H1 (cell line): ENCODE results near the gene TOB1. TPM values are rescaled to one million over a fixed set of nuclear protein-coding genes. Genes with fewer than 3 reads are reported as not detected.

Experiments
- CREB1 ChIP-seq: IDR thresholded peaks from 2 replicates; pipeline ENCODE4 v1.6.1; 2012; ENCODE audit warnings: inconsistent platforms
- EP300 ChIP-seq, 2 experiments: IDR thresholded peaks; 1 replicate in 1 of 2; 2 replicates in 1 of 2; pipeline ENCODE4 v1.6.1; 2011 to 2012; ENCODE audit warnings: low read depth in 2 of 2, low read length in 2 of 2, mild to moderate bottlenecking in 2 of 2, borderline replicate concordance in 1 of 2, inconsistent platforms in 1 of 2, moderate library complexity in 1 of 2
- GABPA ChIP-seq: IDR thresholded peaks from 2 replicates; pipeline ENCODE4 v1.6.1; 2011; ENCODE audit warnings: mild to moderate bottlenecking, low read length, moderate library complexity, borderline replicate concordance; ENCODE audit not compliant: insufficient read depth
- HDAC6 ChIP-seq: IDR thresholded peaks from one replicate; pipeline ENCODE4 v1.7.1; 2012; ENCODE audit warnings: low read depth, mild to moderate bottlenecking, inconsistent platforms, low read length, moderate library complexity
- KDM1A ChIP-seq: fragments of 200-600, 300-600 bp; sonication (generic); IDR thresholded peaks from 2 replicates; pipeline ENCODE4 v1.7.1; 2016; ENCODE audit warnings: mild to moderate bottlenecking, low read length, borderline replicate concordance
- MAFK ChIP-seq: IDR thresholded peaks from 2 replicates; pipeline ENCODE4 v1.6.1; 2012; ENCODE audit warnings: low read depth, mild to moderate bottlenecking, improper control_type of control experiment, low read length
- NRF1 ChIP-seq: IDR thresholded peaks from 2 replicates; pipeline ENCODE4 v1.6.1; 2011; ENCODE audit warnings: mild to moderate bottlenecking, low read depth, low read length, improper control_type of control experiment
- PHF8 ChIP-seq: fragments of 200-600 bp; sonication (generic); conservative IDR thresholded peaks from 2 replicates; pipeline ENCODE4 v1.7.1; 2012; ENCODE audit warnings: low read depth, mild to moderate bottlenecking, inconsistent platforms, low read length, moderate library complexity
- POLR2A ChIP-seq, 2 experiments: IDR thresholded peaks; 1 replicate in 1 of 2; 2 replicates in 1 of 2; pipeline ENCODE4 v1.6.1; 2011; ENCODE audit warnings: low read depth in 2 of 2, low read length in 2 of 2, mild to moderate bottlenecking in 2 of 2; ENCODE audit errors: control extremely low read depth in 1 of 2
- RAD21 ChIP-seq, 2 experiments: IDR thresholded peaks in 1 of 2; conservative IDR thresholded peaks in 1 of 2; 2 replicates each; pipeline ENCODE4 v1.6.1; 2011; ENCODE audit warnings: low read depth in 2 of 2, low read length in 2 of 2, improper control_type of control experiment in 1 of 2, inconsistent platforms in 1 of 2, mild to moderate bottlenecking in 1 of 2, moderate library complexity in 1 of 2
- RBBP5 ChIP-seq: IDR thresholded peaks from 2 replicates; pipeline ENCODE4 v1.7.1; 2012; ENCODE audit warnings: low read depth, mild to moderate bottlenecking, inconsistent platforms, low read length, moderate library complexity, borderline replicate concordance
- RFX5 ChIP-seq: IDR thresholded peaks from 2 replicates; pipeline ENCODE4 v1.6.1; 2011; ENCODE audit warnings: low read depth, low read length, improper control_type of control experiment, borderline replicate concordance
- RNF2 ChIP-seq: fragments of 200-900, 300-1000 bp; sonication (generic); IDR thresholded peaks from 2 replicates; pipeline ENCODE4 v1.7.1; 2016; ENCODE audit warnings: borderline replicate concordance, low read depth, mild to moderate bottlenecking, antibody characterized with exemption, low read length; ENCODE audit not compliant: poor library complexity, severe bottlenecking; ENCODE audit errors: missing control alignments
- RXRA ChIP-seq: IDR thresholded peaks from 2 replicates; pipeline ENCODE4 v1.6.1; 2011; ENCODE audit warnings: low read depth, mild to moderate bottlenecking, low read length, moderate library complexity; ENCODE audit not compliant: insufficient read depth
- SAP30 ChIP-seq: fragments of 300-600 bp; sonication (generic); IDR thresholded peaks from 2 replicates; pipeline ENCODE4 v1.7.1; 2012; ENCODE audit warnings: low read length, moderate library complexity, mild to moderate bottlenecking, inconsistent platforms; ENCODE audit not compliant: insufficient read depth, insufficient replicate concordance
- SIX5 ChIP-seq: IDR thresholded peaks from 2 replicates; pipeline ENCODE4 v1.6.1; 2011; ENCODE audit warnings: mild to moderate bottlenecking, low read depth, low read length
- SP2 ChIP-seq: IDR thresholded peaks from 2 replicates; pipeline ENCODE4 v1.6.1; 2012; ENCODE audit warnings: mild to moderate bottlenecking, low read length, inconsistent platforms
- SUZ12 ChIP-seq: fragments of 200-600 bp; sonication (generic); IDR thresholded peaks from 2 replicates; pipeline ENCODE4 v1.6.1; 2012; ENCODE audit warnings: mild to moderate bottlenecking, inconsistent platforms, low read length, moderate library complexity, mixed read lengths
- TBP ChIP-seq: IDR thresholded peaks from 2 replicates; pipeline ENCODE4 v1.6.1; 2011; ENCODE audit warnings: low read depth, low read length, improper control_type of control experiment
- TEAD4 ChIP-seq: IDR thresholded peaks from 2 replicates; pipeline ENCODE4 v1.6.1; 2012; ENCODE audit warnings: low read depth, low read length, inconsistent platforms, mixed read lengths
- YY1 ChIP-seq: IDR thresholded peaks from 2 replicates; pipeline ENCODE4 v1.6.1; 2011; ENCODE audit warnings: low read depth, mild to moderate bottlenecking, low read length
- polyA plus RNA-seq, 7 experiments: library from polyadenylated mRNA; depleted of rRNA in 3 of 7; stranded (reverse) in 5 of 7; unstranded in 2 of 7; fragments of >200 nt in 5 of 7; fragments of 200-250 nt in 2 of 7; gene quantifications; 1 replicate in 5 of 7; 2 replicates in 1 of 7; 4 replicates in 1 of 7; pipeline versions ENCODE4 v1.2.1 to v1.2.3, GENCODE V29; 2011 to 2013; ENCODE audit warnings: missing spikeins in 2 of 7, mixed read lengths in 2 of 7
- total RNA-seq: library from RNA; stranded (reverse); fragmentation: NEBNext Ultra II Directional; extraction: Animal tissue kit (Norgen Biotek cat#: 25700); gene quantifications from 2 replicates; pipeline ENCODE4 v1.2.1, GENCODE V29; 2021
- TF ChIP-seq, protein P1 (sequence below): IDR thresholded peaks from 2 replicates; pipeline ENCODE4 v1.6.1; 2011; ENCODE audit warnings: low read length, improper control_type of control experiment

The TOB1 gene
- total and polyA plus RNA-seq, 2 of the 8 experiments (the other 6 are each of a cell fraction or from before 2014, with no cell fraction given), result 14.4 to 20.8 TPM

DNA sequence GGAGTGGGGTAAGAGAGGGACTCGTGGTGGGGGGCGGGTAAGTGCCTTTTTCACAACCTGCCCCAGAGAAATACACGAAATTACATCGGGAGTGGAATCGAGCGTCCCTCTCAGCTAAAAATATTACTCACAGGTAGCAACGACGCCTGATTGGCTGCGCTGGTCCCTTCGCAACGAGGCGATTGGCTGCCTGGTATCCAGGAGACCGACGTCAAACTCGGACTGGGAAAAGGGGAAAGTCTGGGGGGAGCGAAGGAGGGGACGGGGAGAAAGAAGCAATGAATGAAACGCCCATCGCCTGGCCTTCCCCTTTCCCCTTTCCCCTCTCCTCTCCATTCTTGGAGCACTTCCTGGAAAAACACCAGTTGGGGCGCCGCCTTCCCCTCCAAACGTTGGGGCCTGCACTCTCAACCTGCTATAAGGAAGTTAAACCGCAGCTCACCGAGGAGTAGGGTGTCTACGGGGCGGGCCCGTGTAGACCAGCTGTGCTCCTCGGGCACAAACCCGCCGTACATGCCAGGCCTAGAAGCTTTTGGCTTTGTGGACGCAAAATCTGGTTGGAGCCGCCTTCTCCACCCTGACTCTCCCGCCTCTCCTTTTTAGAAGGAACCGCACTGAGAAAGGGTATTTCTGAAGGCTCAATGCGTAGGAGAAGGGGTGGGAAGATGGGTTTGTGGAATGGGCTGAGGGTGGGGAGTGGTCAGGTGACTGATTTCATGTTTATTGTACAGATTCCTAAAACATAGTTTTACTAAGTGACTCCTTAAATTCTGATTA is 1.4 kb upstream of the TOB1 start (continued):
- TF ChIP-seq RNF2 (no peak), YY1 (peak; percentile 74), KDM1A (0 out of 2 replicates have a peak, but pooled peaks have one; percentile 34), PHF8 (peak; percentile 48; the same call in 1 of the 2 replicates), EP300 (IDR thresholded peaks at IDR 0.05; ENCODE audit: borderline replicate concordance in 1 of 2, low read depth in 2 of 2, low read length in 2 of 2) (peak in 1 of 2 experiments; percentile 78; a peak in 1 of 3 replicates), RFX5 (peak; percentile 84), RBBP5 (peak; percentile 80; the same call in 1 of the 2 replicates), RXRA (no peak), POLR2A (IDR thresholded peaks at IDR 0.05; ENCODE audit: control extremely low read depth in 1 of 2, low read depth in 2 of 2, low read length in 2 of 2) (peak in 1 of 2 experiments; percentile 78; a peak in 2 of 3 replicates), TEAD4 (no peak), SP2 (no peak), NRF1 (no peak), SUZ12 (0 out of 2 replicates have a peak, but pooled peaks have one; percentile 24), CREB1 (peak; percentile 84), RAD21 (IDR thresholded peaks at IDR 0.05 in 1 of 2, conservative IDR thresholded peaks at IDR 0.05 in 1 of 2; ENCODE audit: low read depth in 2 of 2, low read length in 2 of 2) (peak; percentile 4 to 12; a peak in 1 of 4 replicates), SIX5 (no peak), GABPA (no peak), HDAC6 (no peak), MAFK (no peak), SAP30 (peak; percentile 37), TBP (no peak)
- TF ChIP-seq, protein P1, sequence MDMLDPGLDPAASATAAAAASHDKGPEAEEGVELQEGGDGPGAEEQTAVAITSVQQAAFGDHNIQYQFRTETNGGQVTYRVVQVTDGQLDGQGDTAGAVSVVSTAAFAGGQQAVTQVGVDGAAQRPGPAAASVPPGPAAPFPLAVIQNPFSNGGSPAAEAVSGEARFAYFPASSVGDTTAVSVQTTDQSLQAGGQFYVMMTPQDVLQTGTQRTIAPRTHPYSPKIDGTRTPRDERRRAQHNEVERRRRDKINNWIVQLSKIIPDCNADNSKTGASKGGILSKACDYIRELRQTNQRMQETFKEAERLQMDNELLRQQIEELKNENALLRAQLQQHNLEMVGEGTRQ, result peak; percentile 30; the same call in 1 of the 2 replicates
